ENCODE results near the gene ADIPOR2.

GRCh38 chr12:1719139-1719538, 28.3 kb downstream of the ADIPOR2 start:
- TF ChIP-seq CTCF (IDR thresholded peaks at IDR 0.05), result no peak
- TF ChIP-seq POLR2A (IDR thresholded peaks at IDR 0.05), result no peak

All from testis (tissue), 2 donors.